Measurements from ENCODE around the gene ASPN.

GRCh38 chr9:92468206-92468605 is 14.1 kb downstream of the ASPN start:
- TF ChIP-seq EZH2 (IDR thresholded peaks at IDR 0.05; ENCODE audit: insufficient read depth, poor library complexity, severe bottlenecking) (no peak), EZH2phosphoT487 (IDR thresholded peaks at IDR 0.05; ENCODE audit: insufficient read depth, low read depth) (no peak)

All from GM23248 (cell line).